NCI-H345 treated with DMSO at 0.1 percent for 48 hours (cell line): ENCODE measurements around the gene PET100.

Experiments
- DNase-seq: peaks from one replicate; lab custom pipeline; 2025; ENCODE audit not compliant: unreplicated experiment; lab: John Stamatoyannopoulos, UW

PET100 gene

GRCh38 chr19:7629347-7630054 is at the start of gene PET100, which contains the start of gene XAB2:
Gene PET100 (plus strand): TSS chr19:7629793. CDS start chr19:7629834, 41 bp downstream.
Gene XAB2 (minus strand): TSS chr19:7629545. CDS start chr19:7629527, 18 bp downstream.
- peak; percentile 98 for DNase-seq

- no peak for DNase-seq
Measured at GRCh38 chr19:7582446-7582845, 47.1 kb upstream of the PET100 start.

GRCh38 chr19:7589822-7590221 is 39.8 kb upstream of the PET100 start:
- no peak for DNase-seq

- DNase-seq = no peak
Measured at GRCh38 chr19:7590256-7590655, 39.3 kb upstream of the PET100 start.

- DNase-seq = peak; percentile 78
Measured at GRCh38 chr19:7595466-7596133, 34.0 kb upstream of the PET100 start, which contains the start of gene CAMSAP3. Gene CAMSAP3 (plus strand): TSS chr19:7595863. CDS start chr19:7596003, 140 bp downstream.

GRCh38 chr19:7596211-7596937 is 33.2 kb upstream of the PET100 start:
- no peak for DNase-seq

GRCh38 chr19:7597689-7598088 is 31.9 kb upstream of the PET100 start:
- no peak for DNase-seq

GRCh38 chr19:7598180-7598579 is 31.4 kb upstream of the PET100 start:
- DNase-seq = no peak

- DNase-seq = no peak
Measured at GRCh38 chr19:7600721-7601120, 28.9 kb upstream of the PET100 start.

GRCh38 chr19:7602240-7602934 is 27.2 kb upstream of the PET100 start:
- no peak for DNase-seq

- no peak for DNase-seq
Measured at GRCh38 chr19:7602935-7603497, 26.6 kb upstream of the PET100 start.

GRCh38 chr19:7603919-7604318 is 25.7 kb upstream of the PET100 start:
- DNase-seq = no peak

- DNase-seq = no peak
Measured at GRCh38 chr19:7605490-7606222, 23.9 kb upstream of the PET100 start.

GRCh38 chr19:7606289-7606688 is 23.3 kb upstream of the PET100 start:
- DNase-seq = no peak

GRCh38 chr19:7607212-7607873 is 22.2 kb upstream of the PET100 start:
- no peak for DNase-seq

- DNase-seq = no peak
Measured at GRCh38 chr19:7607874-7608560, 21.6 kb upstream of the PET100 start.

GRCh38 chr19:7610491-7611240 is 18.9 kb upstream of the PET100 start:
- DNase-seq = no peak

- no peak for DNase-seq
Measured at GRCh38 chr19:7611541-7612279, 17.9 kb upstream of the PET100 start.
